ENCODE data around the gene PRR7. TPM values are rescaled to one million over a fixed set of nuclear protein-coding genes. Genes with fewer than 3 reads are reported as not detected.
A peak's percentile ranks its signal among the peaks of the same experiment; 100 is the strongest.

Gene PRR7
- total and polyA plus RNA-seq, 2 of the 13 experiments (the other 11 are each of a cell fraction or from before 2014, with no cell fraction given): 4.8 to 5.0 TPM

GRCh38 chr5:177455036-177455660 lies 8.5 kb downstream of the PRR7 start (continued):
- TF ChIP-seq ZMYM2 (CRISPR knock-in tag; IDR thresholded peaks at IDR 0.05): no peak
- no peak for TF ChIP-seq CERS6 (CRISPR knock-in tag; IDR thresholded peaks at IDR 0.05)
- peak; percentile 86; the same call in 1 of the 2 replicates for TF ChIP-seq KAT7 (CRISPR knock-in tag; IDR thresholded peaks at IDR 0.05; ENCODE audit: borderline replicate concordance)
- peak; percentile 52; the same call in 1 of the 2 replicates for TF ChIP-seq PATZ1 (CRISPR knock-in tag; IDR thresholded peaks at IDR 0.05)
- peak; percentile 34; the same call in 1 of the 2 replicates for TF ChIP-seq ZFP82 (CRISPR knock-in tag; IDR thresholded peaks at IDR 0.05; ENCODE audit: borderline replicate concordance)
- peak; percentile 56 for TF ChIP-seq HDAC2 (CRISPR knock-in tag; IDR thresholded peaks at IDR 0.05)
- peak; percentile 95 for TF ChIP-seq HDAC1 (CRISPR knock-in tag; IDR thresholded peaks at IDR 0.05)
- peak; percentile 75 for TF ChIP-seq KDM2A (CRISPR knock-in tag; IDR thresholded peaks at IDR 0.05; ENCODE audit: borderline replicate concordance, low read depth)
- TF ChIP-seq PRDM15 (CRISPR knock-in tag; IDR thresholded peaks at IDR 0.05): no peak
- peak; percentile 51 for TF ChIP-seq EED (CRISPR knock-in tag; IDR thresholded peaks at IDR 0.05)
- TF ChIP-seq THYN1 (CRISPR knock-in tag; IDR thresholded peaks at IDR 0.05; ENCODE audit: borderline replicate concordance, low read depth): peak; percentile 80; the same call in 1 of the 2 replicates
- TF ChIP-seq ZNF530 (CRISPR knock-in tag; IDR thresholded peaks at IDR 0.05; ENCODE audit: low read depth): no peak
- TF ChIP-seq SNAI1 (CRISPR knock-in tag; IDR thresholded peaks at IDR 0.05; ENCODE audit: borderline replicate concordance): peak; percentile 72; the same call in 1 of the 2 replicates
- 0 out of 2 replicates have a peak, but pooled peaks have one; percentile 51 for TF ChIP-seq ZNF225 (CRISPR knock-in tag; IDR thresholded peaks at IDR 0.05)
- no peak for TF ChIP-seq GLMP (CRISPR knock-in tag; IDR thresholded peaks at IDR 0.05; ENCODE audit: borderline replicate concordance)
- no peak for TF ChIP-seq SOX6 (IDR thresholded peaks at IDR 0.05)
- peak; percentile 54; the same call in 1 of the 2 replicates for TF ChIP-seq SOX6 (CRISPR knock-in tag; IDR thresholded peaks at IDR 0.05)
- TF ChIP-seq SKIL (CRISPR knock-in tag; IDR thresholded peaks at IDR 0.05; ENCODE audit: borderline replicate concordance): peak; percentile 49
- peak; percentile 72 for TF ChIP-seq BHLHE40 (IDR thresholded peaks at IDR 0.05; ENCODE audit: low read length)
- 0 out of 2 replicates have a peak, but pooled peaks have one; percentile 73 for TF ChIP-seq ZNF354B (CRISPR knock-in tag; IDR thresholded peaks at IDR 0.05)

All from HepG2 (cell line).